HG02981 (cell line): ENCODE measurements around the gene ZNF566.
"Not testable (repeated sequence)": the region's sequence is repeated elsewhere in the genome, so short reads cannot be mapped to it uniquely, and the experiment has no call there.

Source experiments
- ATAC-seq: cut with Tn5 transposase; IDR thresholded peaks from one replicate; pipeline ENCODE4 v1.9.1; 2021; ENCODE audit warnings: mild to moderate bottlenecking, moderate library complexity; ENCODE audit not compliant: unreplicated experiment

The ZNF566 gene

DNA sequence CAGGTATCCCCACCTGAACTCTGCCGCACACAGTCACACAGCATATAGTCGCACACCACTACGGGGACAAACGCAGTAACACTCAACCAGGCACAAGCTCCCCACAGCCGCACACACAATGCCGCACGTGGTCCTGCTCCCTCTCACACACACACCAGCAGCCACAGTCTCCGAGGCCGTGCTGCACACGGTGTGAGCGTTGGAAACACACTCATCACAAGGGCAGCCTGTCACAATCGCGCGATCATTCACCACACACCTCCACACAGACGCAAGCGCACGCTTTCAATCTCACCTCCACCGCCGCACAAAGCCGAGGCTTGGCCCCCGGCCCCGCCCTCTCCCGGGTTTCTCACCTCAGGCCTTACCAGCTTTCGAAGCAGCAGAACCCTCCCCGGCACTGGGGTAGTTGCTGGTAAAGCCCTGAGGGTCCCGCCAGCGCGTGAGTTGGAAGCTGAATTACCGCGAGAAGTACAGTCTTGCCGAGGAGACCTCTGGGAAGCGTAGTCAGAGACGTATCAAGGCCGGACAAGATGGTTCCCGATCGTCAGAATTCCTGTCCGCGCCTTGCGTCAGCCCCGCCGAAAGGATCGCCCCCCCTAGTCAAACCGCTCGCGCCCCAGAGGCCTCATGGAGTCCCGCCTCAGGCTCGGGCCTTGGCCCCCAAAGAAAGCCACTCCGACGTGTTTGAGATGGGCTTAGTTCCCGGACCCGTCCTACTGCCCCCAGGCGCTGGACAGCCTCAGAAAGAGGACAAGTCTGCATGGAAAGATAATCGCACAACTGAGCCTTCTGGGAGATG is at the start of gene ZNF566:
Gene ZNF566 (minus strand): TSS at position 444 of the 802 bp plus-strand sequence. CDS start 13,004 bp downstream, outside the sequence.
- peak; percentile 84 for ATAC-seq

DNA sequence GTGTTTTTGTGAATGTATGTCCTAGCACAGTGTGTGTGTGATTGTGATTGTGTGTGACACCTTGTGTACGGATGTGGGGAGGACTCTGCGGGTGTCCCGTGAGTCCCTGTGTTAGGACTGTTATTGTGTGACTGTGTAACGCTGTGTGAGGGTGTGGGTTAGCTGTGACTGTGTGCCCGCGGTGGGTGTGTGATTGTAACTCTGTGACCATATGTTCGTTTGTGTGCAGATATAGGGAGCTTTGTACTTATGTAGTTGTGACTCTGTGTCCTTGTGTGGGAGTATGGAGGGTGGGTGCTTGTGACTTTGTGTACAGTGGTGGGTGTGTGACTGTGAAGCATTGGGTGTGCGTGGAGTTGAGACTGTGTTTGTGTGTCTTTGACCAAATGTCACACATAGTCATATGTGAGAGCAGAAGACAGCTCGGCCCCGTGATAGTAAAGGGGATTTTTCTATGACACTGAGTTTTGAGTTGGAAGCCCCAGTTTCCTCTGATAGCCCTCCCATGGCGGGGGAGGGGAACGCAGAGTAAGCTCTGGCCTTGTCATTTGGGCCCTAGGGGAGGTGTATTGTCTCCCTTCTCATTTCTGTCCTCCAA is 39.7 kb upstream of the ZNF566 start:
- ATAC-seq, result peak; percentile 20

DNA sequence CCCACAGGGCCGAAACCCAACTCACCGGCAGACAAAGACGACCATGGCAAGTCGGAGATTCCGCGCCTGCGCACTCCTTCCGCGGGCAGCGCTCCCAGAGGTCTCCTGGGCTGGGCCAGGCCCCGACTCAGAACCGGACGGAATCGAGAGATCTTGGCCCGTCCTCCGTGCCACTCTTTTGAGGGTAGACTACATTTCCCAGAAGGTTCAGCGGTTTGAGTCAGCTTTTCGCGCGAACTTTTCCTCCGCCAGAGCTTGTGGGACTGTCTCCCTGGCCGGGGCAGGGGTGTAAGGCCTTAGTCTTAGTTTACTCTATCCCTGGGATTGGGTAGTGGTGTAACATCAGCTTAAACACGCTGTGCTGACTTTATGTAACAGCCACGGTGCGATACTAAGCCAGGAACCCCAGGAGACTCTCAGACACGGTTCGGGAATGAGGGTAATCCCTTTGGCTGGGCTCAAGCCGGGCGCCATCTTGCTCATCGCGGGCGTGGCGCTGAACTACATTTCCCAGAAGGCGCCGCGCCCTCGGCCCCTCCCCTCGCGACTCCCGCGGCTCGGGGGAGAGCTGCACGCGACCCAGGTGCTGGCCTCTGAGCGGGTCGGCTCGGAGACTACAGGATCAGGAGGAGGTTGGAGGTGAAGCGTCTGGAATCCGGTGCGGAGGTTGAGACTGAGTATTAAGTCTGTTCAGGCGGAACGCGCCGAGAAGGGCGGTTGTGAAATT is 39.0 kb upstream of the ZNF566 start, which contains the start of gene ZNF260:
Gene ZNF260 (minus strand): TSS at position 78 of the 727 bp plus-strand sequence. CDS start 13,033 bp downstream, outside the sequence.
- peak; percentile 79 for ATAC-seq

DNA sequence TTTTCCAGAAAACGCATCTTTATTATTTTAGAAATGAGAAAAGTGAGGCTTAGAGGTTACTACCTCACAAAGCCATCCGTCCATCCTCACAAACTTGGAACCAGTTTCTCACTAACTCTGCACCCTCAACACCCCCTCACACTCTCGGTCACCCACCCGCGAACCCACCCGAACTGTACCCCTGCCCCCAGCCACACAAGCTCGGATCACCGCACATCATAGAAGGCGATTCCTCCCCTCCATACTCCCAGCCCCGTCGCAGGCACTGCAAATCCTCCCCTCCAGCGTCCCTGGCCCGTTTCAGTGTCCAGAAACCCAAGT is 38.5 kb upstream of the ZNF566 start:
- ATAC-seq, result no peak

DNA sequence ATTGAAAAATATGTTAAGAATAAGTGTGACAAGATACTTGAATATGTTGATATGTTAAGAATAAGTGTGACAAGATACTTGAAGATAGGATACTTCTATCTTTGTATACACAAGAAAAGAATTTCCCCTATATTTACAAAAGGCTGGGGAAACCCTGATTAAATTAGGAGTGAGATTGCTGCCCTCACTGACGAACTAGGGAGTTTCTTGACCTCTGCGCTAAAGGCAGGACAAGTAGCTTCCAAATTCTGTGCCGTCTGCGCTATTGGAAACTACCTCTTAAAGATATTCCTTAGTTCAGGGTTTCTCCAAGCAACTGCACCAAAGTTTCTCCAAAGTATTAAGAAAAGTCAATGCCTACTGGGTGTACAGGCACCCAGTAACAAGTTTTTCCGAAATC is 38.0 kb upstream of the ZNF566 start:
- ATAC-seq, result no peak

DNA sequence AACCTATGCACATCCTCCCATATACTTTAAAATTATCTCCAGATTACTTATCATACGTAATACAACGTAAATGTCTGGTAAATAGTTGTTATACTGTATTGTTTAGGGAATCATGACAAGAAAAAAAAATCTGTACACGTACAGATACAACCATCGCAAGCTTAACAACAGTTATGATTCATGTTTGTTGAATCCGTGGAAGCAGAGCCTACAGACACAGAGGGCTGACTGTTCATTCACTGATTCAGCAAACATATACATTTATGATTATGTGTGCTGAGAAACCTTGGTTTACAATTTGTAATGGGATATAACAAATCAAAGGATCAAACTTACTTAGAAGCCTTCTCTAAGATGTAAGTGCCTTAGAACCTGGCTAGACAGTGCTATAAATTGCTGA is 37.2 kb upstream of the ZNF566 start:
- ATAC-seq, result no peak

DNA sequence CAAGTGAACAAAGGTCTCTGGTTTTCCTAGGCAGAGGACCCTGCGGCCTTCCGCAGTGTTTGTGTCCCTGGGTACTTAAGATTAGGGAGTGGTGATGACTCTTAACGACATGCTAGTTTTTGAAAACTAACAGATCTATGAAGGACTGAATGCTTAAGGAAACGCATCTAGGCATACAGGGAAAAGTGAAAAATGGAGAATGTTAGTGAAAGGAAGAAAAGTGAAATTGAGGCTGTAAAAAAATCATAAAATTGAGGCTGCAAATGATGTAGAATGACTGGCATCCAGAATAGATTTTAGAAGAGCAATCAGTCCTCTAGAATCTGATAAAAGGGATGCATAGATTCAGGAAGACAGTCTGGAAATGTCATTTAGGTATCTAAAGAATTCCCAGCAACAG is 35.3 kb upstream of the ZNF566 start:
- no peak for ATAC-seq

DNA sequence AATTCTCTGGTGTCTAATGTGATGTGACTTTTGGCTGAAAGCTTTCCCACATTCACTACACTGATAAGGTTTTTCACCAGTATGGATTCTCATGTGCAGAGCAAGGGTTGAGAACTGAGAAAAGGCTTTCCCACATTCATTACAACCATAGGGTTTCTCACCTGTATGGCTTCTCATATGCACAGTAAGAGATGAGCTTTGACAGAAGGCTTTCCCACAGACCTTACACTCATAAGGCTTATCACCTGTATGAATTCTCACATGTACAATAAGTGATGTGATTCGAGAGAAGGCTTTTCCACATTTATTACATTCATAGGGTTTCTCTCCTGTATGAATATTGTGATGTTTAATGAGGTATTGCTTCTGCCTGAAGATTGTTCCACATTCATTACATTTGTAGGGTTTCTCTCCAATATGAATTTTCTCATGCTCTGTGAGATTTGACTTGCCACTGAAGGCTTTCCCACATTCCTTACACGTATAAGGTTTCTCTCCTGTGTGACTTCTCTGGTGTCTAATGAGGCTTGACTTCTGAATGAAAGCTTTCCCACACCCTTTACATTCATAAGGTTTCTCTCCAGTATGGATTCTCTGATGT is 24.8 kb upstream of the ZNF566 start:
- ATAC-seq, result no peak

DNA sequence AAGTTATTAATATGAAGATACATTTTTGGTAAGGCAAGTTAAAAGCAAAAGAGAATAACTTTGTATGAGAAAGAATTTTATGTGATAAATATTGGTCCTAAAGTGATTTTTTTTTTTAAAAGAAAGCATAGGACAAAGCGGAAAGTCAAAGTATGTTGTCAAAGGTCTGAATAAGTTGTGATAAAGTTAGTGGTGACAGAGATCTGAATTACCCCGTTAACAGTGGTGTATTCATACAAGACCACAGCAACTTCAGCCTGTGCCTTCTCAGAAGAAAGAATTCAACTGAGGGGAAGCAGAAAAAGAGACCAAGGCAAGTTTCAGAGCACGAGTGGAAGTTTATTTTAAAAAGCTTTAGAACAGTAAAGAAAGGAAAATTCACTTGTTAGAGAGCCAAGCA is 19.0 kb upstream of the ZNF566 start:
- ATAC-seq, result no peak

DNA sequence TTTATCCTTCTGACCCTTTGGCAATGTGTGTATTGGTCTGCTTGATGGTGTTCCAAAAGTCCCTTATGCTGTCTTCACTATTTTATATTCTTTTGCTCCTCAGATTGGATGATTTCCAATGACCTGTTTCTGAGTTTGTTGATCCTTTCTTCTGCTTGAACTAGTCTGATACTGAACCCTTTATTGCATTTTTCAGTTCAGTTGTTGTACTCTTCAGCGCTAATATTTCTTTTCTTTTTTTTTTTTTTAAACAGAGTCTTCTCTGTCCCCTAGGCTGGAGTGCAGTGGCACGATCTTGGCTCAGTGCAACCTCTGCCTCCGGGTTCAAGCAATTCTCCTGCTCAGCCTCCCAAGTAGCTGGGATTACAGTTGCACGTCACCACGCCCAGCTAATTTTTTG is 12.6 kb upstream of the ZNF566 start:
- no peak for ATAC-seq

DNA sequence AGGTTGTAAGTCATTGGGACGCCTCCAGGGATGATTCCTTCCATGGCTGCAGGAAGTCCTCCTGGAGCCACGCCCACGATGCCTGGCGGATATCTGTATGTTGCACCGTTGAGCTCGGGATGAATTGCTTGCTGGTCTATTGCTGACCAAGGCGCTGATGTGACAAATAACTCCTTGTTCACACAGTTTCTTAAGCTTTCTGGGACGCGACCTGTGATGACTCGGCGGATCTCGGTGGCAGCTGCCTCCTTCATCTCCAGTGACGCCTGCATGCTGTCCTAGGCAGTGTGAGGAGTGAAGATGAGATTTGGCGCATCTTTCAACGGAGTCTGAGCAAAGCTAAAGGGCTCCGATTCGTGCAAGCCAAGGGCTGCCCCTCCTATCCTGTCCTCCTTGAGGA is 7.6 kb upstream of the ZNF566 start:
- ATAC-seq, result no peak

DNA sequence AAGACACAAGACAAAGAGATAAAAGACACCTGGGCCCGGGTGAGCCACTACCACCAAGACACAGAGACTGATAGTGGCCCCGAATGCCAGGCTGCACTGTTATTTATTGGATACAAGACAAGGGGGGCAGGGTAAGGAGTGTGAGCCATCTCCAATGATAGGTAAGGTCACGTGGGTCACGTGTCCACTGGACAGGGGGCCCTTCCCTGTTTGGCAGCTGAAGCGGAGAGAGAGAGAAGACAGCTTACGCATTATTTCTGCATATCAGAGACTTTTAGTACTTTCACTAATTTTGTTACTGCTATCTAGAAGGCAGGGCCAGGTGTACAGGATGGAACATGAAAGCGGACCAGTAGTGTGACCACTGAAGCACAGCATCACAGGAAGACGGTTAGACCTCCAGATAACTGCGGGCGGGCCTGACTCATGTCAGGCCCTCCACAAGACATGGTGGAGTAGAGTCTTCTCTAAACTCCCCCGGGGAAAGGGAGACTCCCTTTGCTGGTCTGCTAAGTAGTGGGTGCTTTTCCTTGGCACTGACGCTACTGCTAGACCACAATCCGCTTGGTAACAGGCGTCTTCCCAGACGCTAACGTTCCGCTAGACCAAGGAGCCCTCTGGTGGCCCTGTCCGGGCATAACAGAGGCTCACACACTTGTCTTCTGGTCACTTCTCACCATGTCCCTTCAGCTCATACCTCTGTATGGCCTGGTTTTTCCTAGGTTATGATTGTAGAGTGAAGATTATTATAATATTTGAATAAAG is 3.5 kb upstream of the ZNF566 start:
- ATAC-seq, result not testable (repeated sequence)

DNA sequence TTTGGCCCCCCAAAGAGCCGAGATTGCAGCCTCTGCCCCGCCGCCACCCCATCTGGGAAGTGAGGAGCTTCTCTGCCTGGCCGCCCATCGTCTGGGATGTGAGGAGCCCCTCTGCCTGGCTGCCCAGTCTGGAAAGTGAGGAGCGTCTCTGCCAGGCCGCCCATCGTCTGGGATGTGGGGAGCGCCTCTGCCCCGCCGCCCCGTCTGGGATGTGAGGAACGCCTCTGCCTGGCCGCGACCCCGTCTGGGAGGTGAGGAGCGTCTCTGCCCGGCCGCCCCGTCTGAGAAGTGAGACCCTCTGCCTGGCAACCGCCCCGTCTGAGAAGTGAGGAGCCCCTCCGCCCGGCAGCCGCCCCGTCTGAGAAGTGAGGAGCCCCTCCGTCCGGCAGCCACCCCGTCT is 1.5 kb upstream of the ZNF566 start:
- not testable (repeated sequence) for ATAC-seq

DNA sequence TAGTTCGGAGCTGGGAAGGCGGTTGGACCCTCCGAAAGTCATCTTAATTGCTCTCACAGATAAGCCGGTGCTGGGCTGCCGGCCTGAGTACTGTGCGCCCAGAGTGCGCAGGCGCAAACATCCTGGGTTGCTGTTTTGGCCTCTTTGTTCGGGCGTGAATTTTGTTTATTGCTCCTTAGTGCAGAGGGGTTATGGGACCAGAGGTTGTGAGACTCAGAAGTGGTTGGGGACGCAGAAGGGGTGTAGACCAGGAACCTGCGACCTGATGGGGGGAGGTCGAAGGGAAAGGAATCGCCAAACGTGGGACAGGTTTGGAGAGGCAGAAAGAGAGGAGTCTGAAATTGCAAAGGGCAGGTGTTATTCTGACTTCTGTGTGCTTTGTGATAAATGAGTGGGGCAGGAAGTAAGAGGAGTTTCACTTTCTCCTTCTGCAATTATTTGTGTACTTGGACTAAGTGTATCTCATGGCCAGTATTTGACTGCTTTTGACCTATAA is 607 bp upstream of the ZNF566 start:
- ATAC-seq, result peak; percentile 56

DNA sequence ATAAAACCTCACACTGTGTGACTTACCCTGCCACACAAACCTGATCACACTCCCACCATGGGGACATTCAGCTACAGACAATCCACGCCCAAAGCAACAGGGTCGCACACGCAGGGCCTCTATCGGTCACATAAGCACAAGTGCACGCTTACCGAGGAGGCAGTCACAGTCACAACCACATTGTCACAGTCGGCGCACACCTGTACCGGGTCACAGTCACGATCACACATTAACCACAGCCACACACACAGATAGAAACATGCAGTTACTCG is 579 bp downstream of the ZNF566 start:
- peak; percentile 17 for ATAC-seq

DNA sequence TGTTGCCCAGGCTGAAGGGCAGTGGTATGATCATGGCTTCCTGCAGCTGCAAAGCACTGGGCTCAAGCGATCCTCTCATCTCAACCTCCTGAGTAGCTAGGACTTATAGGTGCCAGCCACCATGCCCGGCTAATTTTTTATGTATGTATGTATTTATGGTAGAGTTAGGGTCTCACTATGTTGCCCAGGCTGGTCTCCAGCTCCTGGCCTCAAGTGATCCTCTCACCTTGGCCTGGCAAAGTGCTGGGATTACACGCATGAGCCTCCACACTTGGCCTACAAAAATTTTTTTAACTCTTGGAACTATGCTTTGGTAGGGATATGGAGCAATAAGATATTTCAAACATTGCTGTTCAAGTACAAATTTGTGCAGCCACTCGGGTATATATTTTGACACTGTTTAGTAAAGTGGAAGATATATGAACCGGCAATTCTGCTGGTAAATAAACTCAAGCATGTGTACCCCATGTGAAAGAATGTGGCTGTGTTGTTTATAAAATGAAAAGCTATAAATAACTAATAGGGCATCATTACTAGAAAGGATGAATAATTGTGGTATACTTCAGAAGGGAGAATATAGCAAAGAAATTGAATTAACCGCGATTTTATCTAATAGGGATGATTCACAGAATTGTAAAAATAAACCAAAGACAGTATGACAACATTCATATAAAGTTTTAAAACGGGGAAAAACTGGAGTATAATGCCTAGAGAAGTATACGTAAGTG is 1.1 kb downstream of the ZNF566 start:
- no peak for ATAC-seq

DNA sequence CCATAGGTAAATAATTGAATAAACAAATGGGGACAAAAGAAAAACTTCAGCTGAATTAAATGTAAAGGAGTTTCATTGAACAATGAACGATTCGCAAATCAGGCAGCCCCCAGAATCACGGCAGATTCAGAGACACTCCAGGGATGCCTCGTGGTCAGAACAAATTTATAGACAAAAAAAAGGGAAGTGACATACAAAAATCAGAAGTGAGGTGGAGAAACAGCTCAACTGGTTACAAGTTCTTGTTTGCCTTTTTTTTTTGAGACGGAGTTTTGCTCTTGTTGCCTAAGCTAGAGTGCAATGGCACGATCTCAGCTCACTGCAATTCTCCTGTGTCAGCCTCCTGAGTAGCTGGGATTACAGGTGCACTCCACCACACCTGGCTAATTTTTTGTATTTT is 5.7 kb downstream of the ZNF566 start:
- no peak for ATAC-seq

DNA sequence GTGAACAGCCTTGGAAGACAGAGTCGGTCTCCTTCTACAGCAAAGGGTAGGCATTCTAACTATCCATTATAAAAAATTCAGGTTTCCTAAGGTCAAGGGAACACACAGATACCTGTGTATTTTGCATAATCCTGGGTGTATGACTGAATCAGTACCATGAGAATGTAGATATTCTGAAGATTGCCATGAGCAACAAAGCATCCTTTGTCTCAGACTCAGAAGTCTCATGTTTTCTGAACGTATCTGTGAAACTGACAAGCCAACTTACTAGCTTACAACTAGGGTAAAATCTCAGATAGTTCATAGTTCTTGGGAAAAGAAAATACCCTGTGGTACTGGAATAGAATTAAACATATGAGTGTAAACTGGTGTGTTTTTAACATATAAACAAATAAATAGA is 6.5 kb downstream of the ZNF566 start:
- no peak for ATAC-seq

DNA sequence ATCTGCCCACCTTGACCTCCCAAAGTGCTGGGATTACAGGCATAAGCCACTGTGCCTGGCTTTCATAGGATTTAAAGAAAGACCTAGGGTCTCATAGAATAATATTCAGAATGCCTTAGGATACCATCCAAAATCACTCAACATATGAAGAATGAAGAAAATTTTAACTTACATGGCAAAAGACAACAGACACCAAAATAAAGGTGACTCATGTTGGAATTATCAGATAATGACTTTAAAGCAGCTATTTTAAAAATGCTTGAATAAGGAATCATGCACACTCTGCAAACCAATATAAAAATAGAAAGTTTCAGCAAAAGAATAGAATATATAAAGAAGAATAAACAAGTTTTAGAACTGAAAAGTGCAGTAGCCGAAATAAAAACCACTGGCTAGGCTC is 29.3 kb downstream of the ZNF566 start:
- no peak for ATAC-seq

DNA sequence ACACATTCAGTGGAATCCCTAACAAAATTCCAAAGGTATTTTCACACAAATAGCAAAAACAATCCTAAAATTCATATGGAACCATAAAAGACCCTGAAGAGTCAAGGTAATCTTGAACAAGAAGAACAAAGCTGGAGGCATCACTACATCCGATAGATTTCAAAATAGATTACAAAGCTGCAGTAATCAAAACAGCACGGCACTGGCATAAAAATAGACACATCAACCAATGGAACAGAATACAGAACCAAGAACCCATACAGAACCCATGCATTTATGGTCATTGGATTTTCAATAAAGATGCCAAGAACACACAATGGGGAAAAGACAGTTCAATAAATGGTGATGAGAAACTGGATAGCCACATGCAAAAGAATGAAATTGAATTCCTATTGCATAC is 32.5 kb downstream of the ZNF566 start:
- ATAC-seq, result no peak
